HG03442 (cell line): Measurements from ENCODE around the gene ALG8.
A peak's percentile ranks its signal among the peaks of the same experiment; 100 is the strongest.

Source experiments
- ATAC-seq: cut with Tn5 transposase; IDR thresholded peaks from one replicate; pipeline ENCODE4 v1.9.1; 2021; ENCODE audit warnings: mild to moderate bottlenecking, moderate library complexity; ENCODE audit not compliant: unreplicated experiment

Gene ALG8

GRCh38 chr11:78161346-78161745, 21.9 kb upstream of the ALG8 start:
- no peak for ATAC-seq

GRCh38 chr11:78160557-78160956, 21.1 kb upstream of the ALG8 start:
- ATAC-seq: no peak

DNA sequence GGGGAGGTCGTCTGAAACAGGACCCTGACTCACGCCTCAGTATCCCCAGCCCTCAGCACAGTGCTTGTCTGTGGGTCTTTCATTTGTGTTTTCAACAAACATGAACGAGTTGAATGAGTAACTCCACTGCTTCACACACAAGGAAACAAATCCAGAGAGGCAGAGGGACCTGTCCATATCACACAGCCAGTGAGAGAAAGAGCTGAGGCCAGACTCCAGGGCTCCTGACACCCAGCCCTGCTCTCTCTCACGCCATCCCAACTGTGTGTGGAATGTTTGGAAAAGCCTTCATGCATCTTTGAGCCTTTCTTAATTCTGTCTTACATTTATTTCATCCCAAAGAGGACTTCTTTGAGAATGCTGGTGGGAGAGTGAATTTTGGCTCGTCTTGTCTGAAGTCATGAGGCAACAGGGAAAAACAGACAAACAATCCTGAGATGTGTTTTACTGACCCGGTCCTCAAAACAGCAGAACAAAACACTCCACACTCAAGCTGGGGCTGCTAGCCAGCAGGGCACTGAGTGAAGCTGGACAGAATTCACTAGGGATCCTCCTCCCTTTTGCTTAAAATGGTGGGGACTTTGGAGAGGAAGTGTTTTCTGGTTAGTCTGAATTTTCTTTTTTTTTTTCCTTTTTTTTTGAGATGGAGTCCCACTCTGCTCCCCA, 19.7 kb upstream of the ALG8 start:
- ATAC-seq: no peak

DNA sequence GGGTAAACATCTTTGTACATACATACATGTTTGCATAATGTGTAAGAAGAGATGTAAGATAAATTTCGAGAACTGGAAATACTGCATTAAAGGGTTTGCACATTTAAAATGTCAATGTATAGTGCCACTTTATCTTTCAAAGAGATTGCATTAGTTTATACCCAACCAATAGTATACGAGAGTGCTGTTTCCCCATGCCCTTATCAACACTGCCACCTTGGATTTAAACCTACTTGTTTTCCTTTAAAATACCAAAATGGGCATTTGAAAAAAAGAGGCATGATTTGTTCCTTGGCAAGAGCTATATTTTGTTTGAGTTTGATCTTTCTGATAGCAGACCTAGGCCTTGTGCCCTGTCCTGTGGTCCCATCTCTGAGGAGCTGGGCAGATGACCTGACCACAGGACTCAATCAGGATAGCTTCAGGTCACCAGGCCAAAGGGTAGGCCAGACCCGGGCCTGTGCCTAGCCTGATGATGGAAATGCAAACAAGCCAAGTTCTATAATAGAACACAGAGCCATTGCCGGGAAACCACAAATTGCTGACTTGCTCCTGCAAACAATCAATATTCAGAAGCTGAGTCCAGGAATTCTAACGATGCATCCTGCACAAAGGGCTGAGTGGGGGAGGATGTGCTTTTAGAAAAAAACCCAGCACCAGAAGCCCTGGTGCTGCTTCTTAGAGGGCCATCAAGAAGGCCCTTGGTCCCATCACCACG, 16.9 kb upstream of the ALG8 start:
- no peak for ATAC-seq

- no peak for ATAC-seq
These were observed 12.4 kb upstream of the ALG8 start for GRCh38 chr11:78151804-78152203.

DNA sequence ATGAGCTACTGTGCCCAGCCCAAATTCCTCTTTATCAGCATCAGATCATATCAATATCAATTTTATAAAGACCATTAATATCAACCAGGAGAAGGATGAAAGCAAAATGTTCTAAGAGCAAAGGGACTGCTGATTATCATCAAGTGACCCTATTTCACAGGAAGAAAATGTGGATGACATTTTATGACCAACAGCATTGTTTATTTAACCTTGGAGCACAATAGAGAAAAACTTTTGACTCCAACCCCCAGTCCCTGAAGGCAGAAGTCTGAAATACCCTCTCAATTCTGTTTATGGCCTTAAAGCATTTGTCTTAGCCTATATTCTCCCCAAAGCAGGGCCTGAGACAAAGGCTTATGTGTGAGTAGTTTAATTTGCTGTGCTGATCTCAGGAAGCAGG, 11.3 kb upstream of the ALG8 start:
- no peak for ATAC-seq

- ATAC-seq: no peak
These were observed 10.9 kb upstream of the ALG8 start for GRCh38 chr11:78150346-78150745.

GRCh38 chr11:78149646-78150045, 10.2 kb upstream of the ALG8 start:
- ATAC-seq: no peak

DNA sequence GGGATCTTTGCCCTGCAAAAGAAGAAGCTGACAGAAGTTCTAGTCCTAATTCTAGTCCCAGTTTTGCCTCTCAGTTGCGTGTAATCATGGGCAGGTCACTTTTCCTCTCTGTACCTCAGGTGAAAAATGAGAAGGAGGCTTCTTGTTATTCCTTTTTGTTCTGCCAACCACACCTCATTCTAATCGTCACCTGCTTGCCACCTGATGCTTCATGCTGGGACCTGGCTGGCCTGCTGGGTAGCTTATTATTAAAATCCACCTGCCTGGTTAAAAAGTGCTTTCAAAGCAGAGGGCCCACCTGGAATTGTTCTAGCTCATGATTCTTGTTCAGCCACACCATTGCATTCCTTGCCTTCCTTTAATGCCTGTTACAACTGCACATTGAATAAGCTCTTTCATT, 8.4 kb upstream of the ALG8 start:
- ATAC-seq: no peak

- ATAC-seq: no peak
These were observed 6.1 kb upstream of the ALG8 start for GRCh38 chr11:78145511-78146025.

GRCh38 chr11:78140392-78141077, 1.1 kb upstream of the ALG8 start:
- no peak for ATAC-seq

- ATAC-seq: peak; percentile 26
These were observed 568 bp downstream of the ALG8 start for GRCh38 chr11:78138694-78139421.

DNA sequence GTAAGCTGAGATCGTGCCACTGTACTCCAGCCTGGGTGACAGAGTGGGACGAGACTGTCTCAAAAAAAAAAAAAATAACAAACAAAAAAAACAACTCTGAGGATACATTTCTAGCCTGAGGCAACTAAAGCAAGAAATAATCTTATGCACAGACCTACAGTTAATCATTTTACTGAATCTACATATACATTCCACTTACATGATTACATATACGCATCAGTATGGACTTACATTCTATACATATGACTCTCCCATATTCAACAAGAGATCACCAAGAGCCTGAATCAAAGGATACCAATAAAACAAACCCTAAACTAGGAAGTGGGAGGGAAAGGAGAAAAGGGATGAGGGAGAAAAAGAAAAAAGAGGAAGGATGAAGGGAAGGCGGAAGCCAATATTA, 1.1 kb downstream of the ALG8 start:
- ATAC-seq: no peak

GRCh38 chr11:78132475-78132874, 7.0 kb downstream of the ALG8 start:
- no peak for ATAC-seq

DNA sequence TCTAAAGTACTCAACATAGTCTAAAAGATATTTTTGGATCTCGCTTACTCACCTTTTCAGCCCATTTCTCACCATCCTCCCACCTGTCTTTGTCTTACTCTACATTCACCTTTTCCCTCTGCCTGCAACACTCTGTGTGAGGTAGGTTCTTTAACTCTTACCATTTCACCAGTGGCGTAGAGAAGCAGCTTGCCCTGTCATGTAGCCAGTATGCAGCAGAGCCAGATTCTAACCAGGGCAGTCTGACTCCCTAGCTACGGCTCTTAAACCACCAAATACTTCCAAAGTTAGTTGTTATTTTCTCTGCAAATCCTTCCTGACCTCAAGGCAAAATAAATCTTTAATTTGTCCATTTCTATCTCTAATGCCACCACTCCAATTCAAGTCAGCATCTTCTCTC, 7.5 kb downstream of the ALG8 start:
- ATAC-seq: no peak

- no peak for ATAC-seq
These were observed 12.0 kb downstream of the ALG8 start for GRCh38 chr11:78127403-78127802.

DNA sequence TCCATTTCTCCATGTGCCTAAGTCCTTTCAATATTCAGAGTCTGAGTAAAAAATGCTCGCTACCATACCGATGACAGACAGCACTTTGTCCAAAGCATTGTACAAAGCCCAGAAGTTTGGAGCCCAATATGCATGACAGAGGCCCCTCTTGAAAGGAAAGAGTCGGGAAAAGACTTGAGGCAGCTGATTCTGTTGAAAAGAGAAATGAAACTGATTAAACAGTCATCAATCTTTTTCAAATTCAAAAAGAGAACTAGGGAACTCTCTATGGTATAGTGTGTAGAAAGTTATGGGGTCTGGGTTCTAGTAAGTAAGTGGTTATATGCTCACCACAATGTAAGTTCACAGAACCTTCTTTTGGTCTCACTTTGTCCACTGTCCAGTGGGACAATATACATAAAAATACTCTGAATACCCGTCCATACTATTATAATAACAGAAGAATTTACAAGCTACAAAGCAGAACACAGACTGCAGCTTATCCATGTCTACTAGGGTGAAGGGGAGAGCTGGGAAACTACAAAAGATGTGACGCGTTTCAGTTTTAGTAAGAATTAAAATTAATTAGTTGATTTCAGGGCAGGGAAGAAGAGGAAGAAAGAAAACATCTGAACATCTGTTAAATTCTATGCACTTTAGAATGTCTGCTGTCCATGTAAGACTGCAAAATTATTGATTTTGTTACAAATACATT, 26.7 kb downstream of the ALG8 start:
- ATAC-seq: peak; percentile 57

DNA sequence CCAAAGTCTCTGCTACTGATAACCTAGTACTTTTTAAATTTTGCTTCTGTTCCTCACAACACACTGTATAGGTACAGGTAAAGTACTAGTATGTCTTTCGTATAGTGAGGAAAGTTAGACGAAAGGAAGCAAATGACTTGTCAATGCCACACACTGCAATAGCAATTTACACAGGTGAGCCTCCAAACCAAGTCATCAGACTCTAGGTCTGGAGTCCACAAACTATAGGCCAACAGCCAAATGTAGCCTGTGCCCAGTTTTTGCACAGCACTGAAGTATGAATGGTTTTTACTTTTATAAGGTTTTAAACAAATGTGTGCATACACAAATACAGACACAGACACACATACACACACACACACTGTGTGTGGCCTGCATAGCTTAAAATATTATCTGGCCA, 28.1 kb downstream of the ALG8 start:
- ATAC-seq: no peak

DNA sequence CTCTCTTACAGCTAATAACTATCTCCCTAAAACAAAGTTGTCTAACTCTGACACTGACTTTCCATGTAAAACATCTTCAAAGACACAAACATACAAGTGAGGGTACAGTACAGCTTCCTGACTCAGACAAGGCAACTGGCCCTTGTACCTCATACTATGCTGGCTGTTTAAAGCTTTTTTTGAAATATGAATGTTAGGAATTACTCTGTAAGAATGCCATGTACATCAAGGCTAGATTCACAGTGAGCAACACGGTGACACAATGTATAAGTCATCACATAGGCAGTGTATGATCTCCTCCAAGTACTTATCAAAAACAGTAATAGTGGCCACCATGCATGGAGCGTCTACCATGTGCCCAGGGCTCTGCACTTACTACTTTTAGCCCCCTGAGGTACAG, 28.6 kb downstream of the ALG8 start:
- ATAC-seq: no peak

DNA sequence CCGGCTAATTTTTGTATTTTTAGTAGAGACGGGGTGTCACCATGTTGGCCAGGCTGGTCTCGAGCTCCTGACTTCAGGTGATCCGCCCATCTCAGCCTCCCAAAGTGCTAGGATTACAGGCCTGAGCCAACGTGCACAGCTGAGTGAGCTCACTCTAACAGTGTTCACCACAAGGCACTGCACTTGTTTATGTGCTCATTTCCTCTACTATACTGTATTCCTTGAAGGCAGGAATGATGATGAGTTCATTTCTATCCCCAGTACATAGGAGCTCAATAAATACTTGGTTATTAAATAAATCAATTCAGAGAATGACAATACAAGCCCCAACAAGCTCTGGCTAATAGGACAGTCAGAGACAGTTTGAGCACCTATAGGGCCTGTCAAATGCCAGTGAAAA, 29.1 kb downstream of the ALG8 start:
- ATAC-seq: no peak
